Putamen (tissue), 1 donor: ENCODE results near the gene LIX1.
A peak's percentile ranks its signal among the peaks of the same experiment; 100 is the strongest.
"Not testable (repeated sequence)": the region's sequence is repeated elsewhere in the genome, so short reads cannot be mapped to it uniquely, and the experiment has no call there.

ENCODE experiments used
- DNase-seq: peaks from one replicate; pipeline ENCODE4 v3.0.0-alpha.2; 2016; ENCODE audit warnings: low spot score

Gene LIX1

DNA sequence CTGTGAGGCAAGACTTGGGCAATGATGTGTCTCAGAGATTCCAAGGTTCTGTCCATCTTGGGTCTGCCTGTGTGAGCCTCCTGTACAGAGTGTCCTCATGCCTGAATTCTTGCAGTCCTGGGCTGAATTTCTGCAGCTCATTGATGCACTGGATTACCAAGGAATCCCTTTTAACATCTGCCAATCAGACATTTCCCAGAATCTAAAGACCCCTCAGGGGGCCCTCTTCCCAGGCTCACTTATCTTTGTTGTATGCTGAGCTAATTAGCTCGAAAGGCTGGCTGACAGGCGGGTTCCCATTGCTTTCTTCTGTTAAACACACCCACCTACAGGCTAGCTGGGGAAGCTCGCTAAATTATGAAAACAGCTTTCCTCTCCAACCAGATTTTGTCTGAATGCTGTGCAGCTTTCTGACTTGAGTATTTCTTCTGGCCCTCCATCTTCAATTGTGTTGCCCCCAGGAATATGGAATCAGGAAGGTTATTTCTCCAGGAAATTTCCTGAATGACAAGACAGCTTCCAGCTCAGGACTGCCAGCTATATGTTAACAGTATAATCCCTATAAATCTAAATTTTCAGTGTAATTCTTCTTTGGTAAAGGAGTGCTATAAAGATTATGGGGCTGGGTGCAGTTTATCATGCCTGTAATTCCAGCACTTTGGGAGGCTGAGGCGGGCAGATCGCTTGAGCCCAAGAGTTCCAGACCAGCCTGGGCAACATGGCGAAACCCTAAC lies at the start of gene LIX1:
Gene LIX1 (minus strand): TSS at position 91 of the 734 bp plus-strand sequence. CDS start 35 bp downstream, at position 56.
- DNase-seq: peak; percentile 70

DNA sequence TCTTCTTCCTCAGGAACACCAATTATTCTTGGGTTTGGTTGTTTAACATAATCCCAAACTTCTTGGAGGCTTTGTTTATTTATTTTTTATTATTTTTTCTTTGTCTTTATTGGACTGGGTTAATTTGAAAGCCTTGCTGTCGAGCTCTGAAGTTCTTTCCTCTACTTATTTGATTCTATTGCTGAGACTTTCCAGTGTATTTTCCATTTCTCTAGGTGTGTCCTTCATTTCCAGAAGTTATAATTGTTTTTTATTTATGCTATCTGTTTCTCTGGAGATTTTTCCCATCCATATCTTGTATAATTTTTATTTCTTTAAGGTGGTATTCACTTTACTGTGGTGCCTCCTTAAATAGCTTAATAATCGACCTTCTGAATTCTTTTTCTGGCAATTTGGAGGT lies 49.5 kb upstream of the LIX1 start:
- no peak for DNase-seq

DNA sequence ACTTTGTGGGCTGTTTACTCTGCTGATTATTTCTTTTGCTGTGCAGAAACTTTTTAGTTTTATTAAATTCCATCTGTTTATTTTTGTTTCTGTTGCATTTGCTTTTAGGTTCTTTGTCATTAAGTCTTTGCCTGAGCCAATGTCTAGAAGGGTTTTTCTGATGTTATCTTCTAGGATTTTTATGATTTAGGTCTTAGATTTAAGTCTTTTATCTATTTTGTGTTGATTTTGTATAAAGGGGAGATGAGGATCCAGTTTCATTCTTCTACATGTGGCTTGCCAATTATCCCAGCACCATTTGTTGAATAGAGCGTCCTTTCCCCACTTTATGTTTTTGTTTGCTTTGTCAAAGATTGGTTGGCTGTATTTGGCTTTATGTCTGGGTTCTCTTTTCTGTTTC lies 47.1 kb upstream of the LIX1 start:
- DNase-seq: not testable (repeated sequence)

DNA sequence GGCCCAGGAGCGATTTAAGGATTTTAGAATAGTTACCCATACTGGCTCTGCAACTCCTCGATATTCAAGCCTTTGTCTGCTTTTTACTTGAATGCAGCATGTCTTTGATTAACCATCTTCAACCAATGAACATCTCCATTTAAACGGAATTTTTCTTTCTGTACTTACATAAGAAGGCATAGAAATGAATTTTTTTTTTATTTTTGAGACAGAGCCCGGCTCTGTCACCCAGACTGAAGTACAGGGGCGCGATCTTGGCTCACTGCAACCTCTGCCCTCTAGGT lies 41.5 kb upstream of the LIX1 start:
- DNase-seq: no peak

DNA sequence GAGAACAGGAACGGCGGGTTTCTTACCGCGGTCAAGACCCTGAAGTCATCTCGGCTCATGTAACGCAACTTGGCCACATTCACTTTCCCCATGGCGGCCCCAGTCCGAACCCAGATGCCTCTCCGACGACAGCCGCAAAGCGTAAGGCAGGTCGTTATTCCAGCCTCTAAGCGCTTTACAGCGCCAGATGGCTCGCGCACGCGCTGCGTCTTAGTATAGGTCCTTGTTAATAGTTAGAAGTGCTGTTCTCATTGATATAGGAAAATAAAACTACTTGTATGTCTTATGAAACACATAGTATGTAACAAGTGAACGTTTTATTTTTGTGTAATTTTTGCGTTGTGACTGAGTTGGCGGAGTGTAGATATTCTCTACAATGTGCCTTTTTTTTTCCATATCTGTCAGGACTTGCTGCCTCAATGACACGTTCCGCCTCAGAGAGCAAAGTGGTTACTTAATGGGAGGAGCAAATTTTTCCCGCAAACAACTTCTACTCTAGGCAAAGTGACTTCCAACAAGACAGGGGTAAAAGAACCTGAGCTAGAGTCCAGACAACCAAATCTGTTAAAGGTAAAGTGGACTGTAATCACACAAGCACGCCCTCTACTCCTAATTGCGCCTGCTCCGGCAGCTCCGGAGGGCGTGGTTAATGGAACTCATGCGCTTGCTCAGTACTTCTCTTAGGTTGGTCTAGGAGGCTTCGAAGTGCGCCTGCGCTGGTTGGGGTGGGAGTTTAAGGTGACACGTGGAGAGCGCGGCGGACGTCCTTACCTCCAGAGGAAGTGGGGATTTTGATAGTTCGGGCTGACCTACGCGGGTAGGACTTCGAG lies 40.9 kb upstream of the LIX1 start, which contains the start of gene RIOK2:
Gene RIOK2 (minus strand): TSS at position 148 of the 830 bp plus-strand sequence. CDS start 56 bp downstream, at position 92.
- peak; percentile 96 for DNase-seq

DNA sequence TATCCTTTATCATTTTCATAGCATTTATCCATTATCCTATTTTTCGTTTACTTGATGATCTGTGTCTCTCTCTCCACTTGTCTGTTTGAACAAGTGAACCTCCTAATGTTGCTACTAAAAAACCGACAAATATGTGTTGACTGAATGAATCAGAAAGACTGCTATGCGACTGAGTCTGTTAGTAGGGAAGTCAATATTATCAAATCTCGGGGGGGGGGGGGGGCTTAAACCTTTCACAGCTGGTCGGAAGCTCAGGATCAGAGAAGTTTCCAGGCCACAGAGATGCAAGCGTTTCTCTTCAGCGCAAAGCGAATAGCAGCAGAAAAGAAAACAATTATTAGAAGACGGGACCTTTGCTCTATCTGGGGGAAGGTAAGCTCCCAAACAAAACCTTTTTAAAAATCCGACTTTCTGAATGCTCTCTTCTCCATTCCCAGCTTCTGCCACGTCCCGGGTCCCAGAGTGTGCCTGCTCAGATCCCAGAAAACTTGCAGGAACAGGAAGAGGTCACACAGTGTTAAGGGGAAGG lies 40.2 kb upstream of the LIX1 start:
- DNase-seq: no peak

DNA sequence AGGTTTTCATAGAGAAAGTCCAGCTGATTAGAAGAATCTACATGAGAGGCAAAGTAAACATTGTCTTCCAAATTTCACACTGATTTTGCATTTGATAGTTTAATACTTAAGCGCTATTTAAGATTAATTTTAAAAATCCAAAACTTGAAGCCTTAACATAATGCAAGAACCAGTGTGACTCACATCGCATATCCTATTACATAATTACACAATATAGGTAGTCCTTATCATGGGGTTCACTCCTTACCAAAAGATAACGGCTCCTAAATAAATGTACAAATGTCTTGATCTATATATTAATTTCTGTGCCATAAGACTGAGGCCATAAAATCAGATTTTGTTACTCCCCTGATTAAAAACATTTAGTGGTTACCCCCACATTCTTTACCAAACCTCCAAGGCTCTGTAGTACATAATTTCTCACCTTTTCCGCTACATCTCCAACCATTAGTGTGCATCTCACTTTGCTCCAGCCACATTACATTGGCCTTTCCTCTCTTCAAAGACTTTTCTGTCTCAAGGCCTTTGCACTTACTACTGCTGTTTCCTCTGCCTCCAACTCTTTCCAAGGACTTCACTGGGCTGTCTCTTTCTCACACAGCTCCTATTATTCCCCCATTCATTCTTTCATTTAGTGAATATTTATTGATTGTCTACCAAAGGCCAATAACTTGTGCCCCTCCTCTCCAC lies 39.6 kb upstream of the LIX1 start:
- no peak for DNase-seq

DNA sequence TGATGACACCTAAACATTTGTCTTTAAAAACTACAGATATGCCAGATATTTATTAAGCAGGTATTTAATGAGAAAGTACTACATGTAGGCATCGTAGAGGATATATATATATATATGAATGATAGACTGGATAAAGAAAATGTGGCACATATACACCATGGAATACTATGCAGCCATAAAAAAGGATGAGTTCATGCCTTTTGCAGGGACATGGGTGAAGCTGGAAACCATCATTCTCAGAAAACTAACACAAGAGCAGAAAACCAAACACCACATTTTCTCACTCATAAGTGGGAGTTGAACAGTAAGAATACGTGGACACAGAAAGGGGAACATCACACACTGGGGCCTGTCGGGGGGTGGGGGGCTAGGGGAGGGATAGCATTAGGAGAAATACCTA lies 37.0 kb upstream of the LIX1 start:
- not testable (repeated sequence) for DNase-seq

DNA sequence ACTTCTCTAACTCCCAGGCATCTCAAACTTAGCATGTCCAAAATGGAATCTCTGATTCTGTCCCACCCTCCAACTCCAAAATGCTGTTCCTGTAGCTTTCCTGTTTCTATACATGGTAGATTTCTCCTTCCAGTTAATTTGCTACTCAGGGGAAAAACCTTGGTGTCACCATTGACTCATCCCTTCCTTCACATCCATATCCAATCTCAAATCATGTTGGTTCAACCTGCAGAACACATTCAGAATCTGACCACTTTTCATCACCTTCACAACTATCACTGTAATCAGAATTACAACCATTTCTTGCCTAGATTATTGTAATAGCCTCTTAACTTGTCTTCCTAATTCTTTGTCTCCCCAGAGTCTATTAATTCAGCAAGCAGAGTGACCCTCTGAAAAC lies 29.8 kb upstream of the LIX1 start:
- DNase-seq: no peak

DNA sequence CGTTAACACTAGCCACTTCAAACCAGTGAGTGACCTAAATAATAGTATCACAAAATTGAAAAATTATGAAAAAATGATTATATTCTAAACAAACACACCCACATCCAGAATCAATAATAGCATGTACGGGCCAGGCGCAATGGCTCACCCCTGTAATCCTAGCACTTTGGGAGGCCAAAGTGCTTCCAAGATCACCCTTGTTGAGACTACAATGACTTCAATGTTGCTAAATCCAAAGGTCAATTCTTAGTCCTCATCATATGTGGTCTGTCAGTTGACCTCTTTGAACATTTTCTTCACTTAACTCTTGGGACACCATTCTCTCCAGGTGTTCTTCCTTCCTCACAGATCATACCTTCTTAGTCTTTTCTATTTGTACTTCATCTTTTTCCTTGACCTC lies 29.3 kb upstream of the LIX1 start:
- no peak for DNase-seq

DNA sequence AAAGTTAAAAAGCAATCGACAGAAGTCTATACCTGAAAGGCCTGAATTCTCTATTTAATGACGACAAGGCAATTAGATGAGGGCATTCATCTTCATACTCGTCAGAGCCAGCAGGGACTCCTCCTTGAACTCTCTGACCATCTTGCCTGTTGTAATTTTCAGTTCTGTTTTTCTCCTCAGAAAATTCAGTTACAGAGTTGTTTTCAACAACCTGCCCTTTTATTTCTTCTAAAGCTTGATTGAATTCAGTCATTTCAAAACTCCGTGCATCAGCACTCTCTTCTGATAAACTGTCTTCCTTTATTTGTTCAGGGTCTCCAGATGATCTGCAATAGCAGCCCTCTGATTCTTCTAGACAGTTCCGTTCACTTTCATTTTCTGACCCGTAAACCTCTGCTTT lies 25.0 kb upstream of the LIX1 start:
- no peak for DNase-seq

DNA sequence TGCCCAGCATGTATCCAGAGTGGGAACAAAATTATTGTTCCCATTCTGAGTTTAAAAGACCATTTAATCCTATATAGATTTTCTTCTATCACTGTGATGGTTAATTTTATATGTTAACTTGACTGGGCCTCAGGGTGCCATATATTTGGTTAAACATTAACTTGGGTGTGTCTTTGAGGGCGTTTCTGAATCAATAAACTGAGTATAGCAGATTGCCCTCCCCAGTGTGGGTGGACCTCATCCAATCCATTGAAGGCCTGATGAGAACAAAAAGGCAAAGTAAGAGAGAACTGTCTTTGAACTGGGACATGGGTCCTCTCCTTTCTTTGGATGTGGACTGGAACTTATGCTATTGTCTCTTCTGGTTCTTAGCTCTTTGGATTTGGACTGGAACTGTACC lies 23.3 kb upstream of the LIX1 start:
- DNase-seq: no peak

DNA sequence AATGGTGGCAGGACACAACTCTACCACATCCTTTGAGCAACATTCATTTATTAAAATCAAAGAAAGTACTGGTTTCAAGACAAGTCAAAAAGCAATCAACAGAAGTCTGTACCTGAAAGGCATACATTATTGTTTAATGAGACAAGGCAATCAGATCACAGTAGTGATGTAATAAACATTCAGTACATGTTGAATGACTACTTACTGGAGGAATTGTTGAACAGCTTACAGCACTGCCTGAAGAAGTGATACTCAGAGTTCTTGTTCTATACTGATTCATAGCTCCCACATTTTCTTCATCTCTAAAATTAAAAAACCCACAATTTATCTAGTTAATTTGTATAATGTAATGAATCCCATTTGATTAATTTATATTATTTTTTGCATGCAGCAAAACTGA lies 22.4 kb upstream of the LIX1 start:
- DNase-seq: no peak

DNA sequence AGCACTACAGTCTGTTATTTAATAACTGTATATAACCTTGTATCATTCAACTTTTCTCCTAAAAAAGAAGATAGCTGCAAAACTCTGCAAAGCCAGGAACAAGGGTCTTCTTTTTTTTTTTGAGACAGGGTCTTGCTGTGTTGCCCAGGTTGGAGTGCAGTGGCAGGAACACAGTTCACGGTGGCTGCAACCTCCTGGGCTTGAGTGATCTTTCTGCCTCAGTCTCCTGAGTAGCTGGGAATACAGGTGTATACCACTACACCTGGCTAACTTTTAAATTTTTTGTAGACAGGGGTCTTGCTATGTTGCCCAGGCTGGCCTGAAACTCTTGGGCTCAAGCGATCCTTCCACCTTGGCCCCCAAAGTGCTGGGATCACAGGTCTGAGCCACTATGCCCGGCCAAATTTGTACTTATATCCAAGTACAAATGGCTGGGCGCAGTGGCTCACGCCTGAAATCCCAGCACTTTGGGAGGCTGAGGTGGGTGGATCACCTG lies 21.4 kb upstream of the LIX1 start:
- no peak for DNase-seq

DNA sequence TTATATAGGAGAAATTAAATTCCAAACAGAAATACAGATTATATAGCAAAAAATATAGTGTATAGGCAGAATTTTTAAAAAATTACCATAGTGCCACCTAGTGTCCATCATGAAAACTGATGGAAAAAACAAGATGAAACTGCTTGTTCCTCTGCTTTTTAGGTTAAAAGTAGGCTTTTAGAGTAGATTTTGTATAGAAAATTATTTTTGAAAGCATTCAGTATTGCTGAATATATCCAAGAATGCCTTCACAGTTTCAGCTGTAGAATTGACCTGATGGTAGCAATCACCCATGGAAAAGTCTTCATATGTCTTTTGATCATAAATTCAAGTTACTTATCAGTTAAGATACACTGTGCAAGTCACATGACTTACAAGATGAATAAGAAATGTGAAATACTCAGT lies 21.0 kb upstream of the LIX1 start:
- no peak for DNase-seq

DNA sequence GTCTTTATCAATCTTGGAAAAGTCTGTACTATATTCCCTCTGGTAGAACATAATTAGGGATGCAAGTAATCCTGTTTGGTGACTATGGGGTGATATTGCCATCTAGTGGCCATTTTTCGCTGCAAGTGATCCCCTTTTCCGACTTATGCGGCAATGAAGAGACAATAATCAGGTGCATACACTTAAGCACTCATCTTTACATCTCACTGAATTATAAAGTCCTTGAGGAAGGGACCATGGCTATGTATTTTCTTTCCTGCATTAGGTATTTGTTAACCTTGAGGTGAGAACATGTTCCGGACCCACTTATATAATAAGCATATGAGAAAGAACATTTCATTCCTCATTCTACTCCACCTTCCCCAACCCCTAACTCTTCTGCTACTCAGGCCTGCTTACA lies 19.6 kb upstream of the LIX1 start:
- peak; percentile 77 for DNase-seq

DNA sequence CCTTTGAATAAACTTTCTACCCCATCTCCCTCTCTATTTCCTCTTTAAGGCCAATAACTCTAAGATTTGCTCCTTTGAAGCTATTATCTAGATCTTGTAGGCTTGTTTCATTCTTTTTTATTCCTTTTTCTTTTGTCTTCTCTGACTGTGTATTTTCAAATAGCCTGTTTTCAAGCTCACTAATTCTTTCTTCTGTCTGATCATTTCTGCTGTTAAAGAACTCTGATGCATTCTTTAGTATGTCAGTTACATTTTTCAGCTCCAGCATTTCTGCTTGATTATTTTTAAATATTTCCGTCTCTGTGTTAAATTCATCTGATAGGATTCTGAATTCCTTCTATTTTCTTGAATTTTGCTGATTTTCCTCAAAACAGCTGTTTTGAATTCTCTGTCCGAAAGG lies 15.3 kb upstream of the LIX1 start:
- no peak for DNase-seq

DNA sequence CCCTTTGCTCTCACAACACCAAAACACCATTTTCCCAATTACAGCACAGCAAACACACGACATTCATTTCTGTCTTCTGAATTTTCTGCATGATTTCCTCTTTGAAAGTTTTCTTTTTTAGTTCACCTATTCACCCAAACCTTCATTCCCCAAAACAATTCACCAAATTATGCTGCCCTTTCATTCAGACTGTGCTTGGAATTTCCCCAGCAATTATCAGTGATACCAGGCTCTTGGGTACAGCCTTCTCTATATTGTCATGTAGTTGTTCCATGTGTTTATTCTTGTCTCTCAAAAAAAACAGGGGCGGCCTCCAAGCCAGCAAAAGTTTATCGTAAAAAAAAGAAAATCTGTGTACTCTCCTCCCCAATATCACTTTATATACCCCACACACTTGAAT lies 9.0 kb upstream of the LIX1 start:
- no peak for DNase-seq

DNA sequence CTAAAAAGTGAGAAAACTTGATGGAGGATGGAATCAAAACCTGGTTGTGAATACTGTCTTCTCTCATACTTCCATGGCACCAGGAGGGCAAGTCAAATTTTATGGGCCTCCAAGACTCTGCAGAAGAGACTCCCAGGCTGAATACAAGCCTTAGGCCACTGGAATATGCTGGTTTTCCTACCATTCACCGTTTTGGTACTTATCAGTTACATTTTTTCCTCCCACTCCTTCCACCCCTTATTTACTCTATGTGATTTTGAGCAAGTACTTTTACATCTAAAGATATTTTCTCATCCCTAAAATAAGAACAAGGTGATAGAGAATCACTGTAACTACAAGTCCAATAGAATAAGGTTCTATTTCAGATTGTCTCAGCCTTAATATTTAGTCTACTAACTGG lies 8.0 kb upstream of the LIX1 start:
- no peak for DNase-seq

DNA sequence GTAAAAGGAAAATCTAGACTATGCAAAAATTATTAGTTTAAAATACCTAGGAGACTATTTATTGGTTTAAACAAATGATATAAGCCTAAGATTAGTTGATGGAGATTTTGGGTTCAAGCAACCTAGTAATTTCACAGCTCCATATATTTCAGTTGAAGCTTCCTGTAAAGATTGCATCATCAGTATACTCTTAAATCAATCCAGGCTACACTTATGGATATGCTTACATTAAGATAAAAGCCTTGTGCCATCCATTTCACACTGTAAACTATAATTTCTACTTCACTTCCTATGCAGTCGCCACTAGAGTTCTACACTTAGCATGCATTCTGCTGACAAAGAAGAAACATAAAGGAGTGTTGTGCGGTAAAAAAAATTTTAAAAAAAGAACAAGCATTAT lies 7.3 kb upstream of the LIX1 start:
- no peak for DNase-seq

DNA sequence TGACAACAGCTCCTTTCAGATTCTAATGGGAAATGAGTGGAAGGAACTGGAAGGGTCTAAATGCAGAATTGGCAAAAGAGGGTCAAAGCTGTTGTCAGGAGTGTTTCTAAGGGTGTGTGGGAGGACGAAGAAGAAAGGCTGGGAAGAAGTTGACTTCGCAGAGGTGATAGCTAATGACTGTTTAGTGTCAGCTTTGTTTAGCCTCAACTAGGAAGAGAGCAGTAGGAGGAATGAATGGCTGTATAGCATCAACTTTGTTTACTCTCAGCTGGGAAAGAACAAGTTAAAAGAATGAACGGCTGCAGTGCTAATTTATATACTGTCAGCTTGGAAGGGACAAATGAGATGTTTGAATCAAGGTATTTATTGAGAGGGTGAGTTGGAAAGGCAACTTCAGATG lies 5.9 kb upstream of the LIX1 start:
- DNase-seq: no peak

DNA sequence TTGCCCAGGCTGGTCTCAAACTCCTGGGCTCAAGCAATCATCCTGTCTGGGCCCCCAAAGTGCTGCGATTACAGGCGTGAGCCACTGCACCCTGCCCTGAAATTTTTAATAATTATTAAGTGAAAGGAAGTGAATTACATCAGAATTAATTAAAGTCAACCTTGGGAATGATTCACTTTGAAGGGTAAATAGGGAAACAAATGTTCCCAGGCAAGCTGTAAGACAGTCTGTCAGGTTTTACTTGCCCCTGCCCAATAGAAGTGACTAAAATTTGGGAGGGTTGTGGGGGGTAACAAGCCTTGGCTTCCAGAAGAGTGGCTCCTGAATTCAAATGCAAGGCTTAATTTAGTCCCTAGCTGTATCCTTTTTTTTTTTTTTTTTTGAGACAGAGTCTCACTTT lies 1.3 kb upstream of the LIX1 start:
- DNase-seq: no peak

DNA sequence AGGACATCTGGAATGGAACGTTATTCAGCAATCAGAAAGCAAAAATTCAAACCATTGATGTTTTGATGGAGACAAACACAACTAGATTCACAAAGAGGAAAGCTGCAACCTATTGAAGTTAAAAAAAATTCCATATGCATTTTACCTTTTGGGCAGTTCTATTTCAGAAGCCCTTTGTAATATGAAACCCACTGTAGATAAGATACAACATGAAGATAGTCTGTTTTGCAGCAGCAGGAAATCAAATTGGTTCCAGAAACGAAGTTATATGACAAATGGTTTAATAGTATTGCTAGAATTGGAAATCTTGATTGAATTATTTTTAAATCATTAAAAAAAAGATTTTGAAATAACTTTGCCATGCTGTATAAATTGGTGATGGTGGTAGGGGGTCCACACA lies 872 bp downstream of the LIX1 start:
- no peak for DNase-seq
